Upper lobe of left lung (tissue), 6 donors: Measurements from ENCODE around the gene MAGI2. TPM values are rescaled to one million over a fixed set of nuclear protein-coding genes. Genes with fewer than 3 reads are reported as not detected.

ENCODE experiments used
- ATAC-seq, 2 donors: fragments of 200-7000 bp; cut with Tn5 transposase; one replicate each; pipeline ENCODE4 v1.9.1; 2022; ENCODE audit warnings: mild to moderate bottlenecking in 2 of 2, moderate library complexity in 2 of 2; ENCODE audit not compliant: low FRiP score in 2 of 2
- DNase-seq, 2 donors: peaks; one replicate each; pipeline ENCODE4 v3.0.0-alpha.2; 2019 to 2020
- H3K27ac ChIP-seq, 4 donors: fragments of 200-600 bp; sonication (generic); one replicate each; pipeline ENCODE4 v1.5.1; 2016 to 2019
- H3K27me3 ChIP-seq, 4 donors: fragments of 200-600 bp; sonication (generic); one replicate each; pipeline ENCODE4 v1.5.1; 2017 to 2019
- H3K36me3 ChIP-seq, 4 donors: fragments of 200-600 bp; sonication (generic); one replicate each; pipeline ENCODE4 v1.5.1; 2016 to 2019
- H3K4me1 ChIP-seq, 4 donors: fragments of 200-600 bp; sonication (generic); one replicate each; pipeline ENCODE4 v1.5.1; 2018 to 2019
- H3K4me3 ChIP-seq, 4 donors: fragments of 200-600 bp; sonication (generic); one replicate each; pipeline ENCODE4 v1.5.1; 2017 to 2019; ENCODE audit warnings: mild to moderate bottlenecking in 2 of 4, moderate library complexity in 1 of 4
- H3K9me3 ChIP-seq, 4 donors: fragments of 200-600 bp; sonication (generic); one replicate each; pipeline ENCODE4 v1.5.1; 2018 to 2019
- EP300 ChIP-seq, 4 donors: sonication (generic); formaldehyde crosslinking; IDR thresholded peaks; one replicate each; pipeline ENCODE4 v1.5.1; 2017; ENCODE audit warnings: antibody characterized with exemption in 4 of 4, control low read depth in 2 of 4
- POLR2A ChIP-seq, 4 donors: fragments of 450-650 bp; IDR thresholded peaks; one replicate each; pipeline ENCODE4 v1.5.1; 2016 to 2017; ENCODE audit warnings: antibody characterized with exemption in 4 of 4, mild to moderate bottlenecking in 2 of 4
- POLR2AphosphoS5 ChIP-seq, 2 donors: sonication (generic); formaldehyde crosslinking; IDR thresholded peaks; one replicate each; pipeline ENCODE4 v1.5.1; 2017; ENCODE audit warnings: antibody characterized with exemption in 2 of 2
- WGBS, 2 donors: methylation state at CpG; one replicate each; pipeline ENCODE4 v1.1.5; 2017 to 2018; 5-methylcytosine and 5-hydroxymethylcytosine counted together
- total RNA-seq, 6 donors: library from RNA; depleted of rRNA in 4 of 6; stranded (reverse); fragments of >200 nt in 4 of 6; gene quantifications; one replicate each; pipeline versions ENCODE4 v1.1.0 to v1.2.1, GENCODE V29; 2016 to 2021
- TF ChIP-seq, protein P1 (sequence below), 6 experiments: fragments of 450-650 bp in 4 of 6; fragments of 200-600 bp in 2 of 6; sonication (generic) in 2 of 6; IDR thresholded peaks; one replicate each; pipeline ENCODE4 v1.5.1; 2016 to 2019; ENCODE audit warnings: antibody characterized with exemption in 6 of 6
- donor health status: DM: no; HTN: no; CAD: no; lungs with moderate emphysema.
- donor health status: DM: no; HTN: yes; CAD: no; lungs with severe emphysema.

Gene MAGI2
- total RNA-seq, 6 donors from 2014 or later, result 7.9 to 84.9 (median 11.8) TPM

GRCh38 chr7:78712111-78712510, 741.4 kb downstream of the MAGI2 start:
- Histone ChIP-seq H3K27me3 (no peaks in the 10 kb centered on the region), H3K36me3 (no peaks in the 10 kb centered on the region), H3K4me1 (no peaks in the 10 kb centered on the region), H3K9me3 (no peaks in the 10 kb centered on the region), H3K27ac (no peak overlapping the region), H3K4me3 (no peak overlapping the region)
- TF ChIP-seq EP300 (IDR thresholded peaks at IDR 0.05) (no peak), POLR2A (IDR thresholded peaks at IDR 0.05) (no peak), POLR2AphosphoS5 (IDR thresholded peaks at IDR 0.05) (no peak)
- TF ChIP-seq, protein P1, sequence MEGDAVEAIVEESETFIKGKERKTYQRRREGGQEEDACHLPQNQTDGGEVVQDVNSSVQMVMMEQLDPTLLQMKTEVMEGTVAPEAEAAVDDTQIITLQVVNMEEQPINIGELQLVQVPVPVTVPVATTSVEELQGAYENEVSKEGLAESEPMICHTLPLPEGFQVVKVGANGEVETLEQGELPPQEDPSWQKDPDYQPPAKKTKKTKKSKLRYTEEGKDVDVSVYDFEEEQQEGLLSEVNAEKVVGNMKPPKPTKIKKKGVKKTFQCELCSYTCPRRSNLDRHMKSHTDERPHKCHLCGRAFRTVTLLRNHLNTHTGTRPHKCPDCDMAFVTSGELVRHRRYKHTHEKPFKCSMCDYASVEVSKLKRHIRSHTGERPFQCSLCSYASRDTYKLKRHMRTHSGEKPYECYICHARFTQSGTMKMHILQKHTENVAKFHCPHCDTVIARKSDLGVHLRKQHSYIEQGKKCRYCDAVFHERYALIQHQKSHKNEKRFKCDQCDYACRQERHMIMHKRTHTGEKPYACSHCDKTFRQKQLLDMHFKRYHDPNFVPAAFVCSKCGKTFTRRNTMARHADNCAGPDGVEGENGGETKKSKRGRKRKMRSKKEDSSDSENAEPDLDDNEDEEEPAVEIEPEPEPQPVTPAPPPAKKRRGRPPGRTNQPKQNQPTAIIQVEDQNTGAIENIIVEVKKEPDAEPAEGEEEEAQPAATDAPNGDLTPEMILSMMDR (IDR thresholded peaks at IDR 0.05), result no peak
- DNase-seq (no peak), ATAC-seq (no peak)
- WGBS, 2 donors, result 90 to 95% methylated on average over 3 of the region's 3 CpGs

GRCh38 chr7:78709658-78710057, 743.8 kb downstream of the MAGI2 start:
- Histone ChIP-seq H3K4me3 (no peak overlapping the region), H3K9me3 (no peaks in the 10 kb centered on the region), H3K4me1 (no peaks in the 10 kb centered on the region), H3K27ac (no peak overlapping the region), H3K36me3 (no peaks in the 10 kb centered on the region), H3K27me3 (no peaks in the 10 kb centered on the region)
- TF ChIP-seq EP300 (IDR thresholded peaks at IDR 0.05) (no peak), POLR2A (IDR thresholded peaks at IDR 0.05) (no peak), POLR2AphosphoS5 (IDR thresholded peaks at IDR 0.05) (no peak)
- TF ChIP-seq, protein P1 (IDR thresholded peaks at IDR 0.05), result no peak
- WGBS, 2 donors, result 96 to 100% methylated on average over 1 of the region's 1 CpG
- DNase-seq, result no peak
- ATAC-seq, result no peak

DNA sequence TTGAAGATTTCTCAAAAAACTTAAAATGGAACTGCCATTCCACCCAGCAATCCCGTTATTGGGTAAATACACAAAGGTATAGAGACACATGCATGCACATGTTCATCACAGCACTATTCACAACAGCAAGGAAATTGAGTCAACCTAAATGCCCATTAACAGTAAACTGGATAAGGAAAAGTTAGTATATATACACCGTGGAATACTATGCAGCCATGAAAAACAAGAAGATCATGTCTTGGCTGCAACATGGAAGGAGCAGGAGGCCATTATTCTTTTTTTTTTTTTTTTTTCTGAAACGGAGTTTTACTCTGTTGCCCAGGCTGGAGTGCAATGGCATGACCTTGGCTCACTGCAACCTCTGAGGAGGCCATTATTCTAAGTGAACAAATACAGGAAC, 749.0 kb downstream of the MAGI2 start:
- no peak for ATAC-seq
- H3K27ac ChIP-seq, result no peak overlapping the region
- TF ChIP-seq, protein P1 (IDR thresholded peaks at IDR 0.05), result no peak
- TF ChIP-seq POLR2AphosphoS5 (IDR thresholded peaks at IDR 0.05), result no peak
- TF ChIP-seq EP300 (IDR thresholded peaks at IDR 0.05), result no peak
- DNase-seq, result no peak
- H3K27me3 ChIP-seq, result no peaks in the 10 kb centered on the region
- H3K9me3 ChIP-seq, result no peaks in the 10 kb centered on the region
- H3K4me3 ChIP-seq, result no peak overlapping the region
- no peaks in the 10 kb centered on the region for H3K4me1 ChIP-seq
- WGBS, 2 donors, result 88% methylated on average over 3 of the region's 3 CpGs
- no peaks in the 10 kb centered on the region for H3K36me3 ChIP-seq

DNA sequence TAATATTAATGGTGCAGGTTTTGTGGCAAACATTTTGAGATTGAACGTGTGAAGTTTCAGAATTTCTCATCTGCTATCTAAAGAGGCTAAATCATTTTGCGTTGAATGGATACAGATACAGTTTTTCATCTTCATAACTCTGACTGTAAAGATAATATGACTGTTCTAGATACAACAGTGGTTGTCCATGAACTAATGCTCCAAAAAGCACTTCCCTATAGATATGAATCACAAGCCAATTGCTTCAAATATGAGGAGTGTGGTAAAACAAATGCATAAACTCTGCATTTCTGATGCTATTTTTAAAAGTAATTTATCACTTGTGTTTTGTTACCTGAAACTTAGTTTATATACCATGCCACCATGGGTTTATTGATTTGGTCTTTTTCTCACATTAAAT, 750.1 kb downstream of the MAGI2 start:
- H3K27me3 ChIP-seq, result no peaks in the 10 kb centered on the region
- 90 to 91% methylated on average over 2 of the region's 2 CpGs for WGBS, 2 donors
- TF ChIP-seq, protein P1 (IDR thresholded peaks at IDR 0.05), result no peak
- TF ChIP-seq POLR2A (IDR thresholded peaks at IDR 0.05) (no peak), POLR2AphosphoS5 (IDR thresholded peaks at IDR 0.05) (no peak)
- H3K4me3 ChIP-seq, result no peak overlapping the region
- DNase-seq (no peak), ATAC-seq (no peak)
- H3K27ac ChIP-seq, result no peak overlapping the region
- no peaks in the 10 kb centered on the region for H3K36me3 ChIP-seq
- H3K4me1 ChIP-seq, result no peaks in the 10 kb centered on the region
- no peaks in the 10 kb centered on the region for H3K9me3 ChIP-seq

DNA sequence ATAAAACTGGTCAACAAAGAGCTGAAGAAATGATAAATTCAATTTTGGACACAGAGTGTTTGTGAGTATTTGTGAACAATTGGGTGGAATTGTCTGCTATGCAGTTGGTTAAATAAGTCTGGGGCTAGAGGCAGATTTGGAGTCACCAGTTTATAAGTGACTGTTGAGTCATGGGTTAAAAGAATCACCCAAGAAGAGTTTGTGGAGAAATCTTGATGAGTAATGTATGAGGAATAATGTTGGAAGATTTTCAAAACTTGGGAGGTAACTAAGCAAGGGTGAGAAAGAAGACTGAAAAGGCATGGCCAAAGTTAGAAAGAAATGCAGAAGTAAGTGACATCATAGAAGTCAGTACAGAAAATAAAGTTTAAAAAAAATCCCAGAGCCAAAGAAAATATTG, 750.7 kb downstream of the MAGI2 start:
- TF ChIP-seq POLR2A (IDR thresholded peaks at IDR 0.05), result no peak
- TF ChIP-seq, protein P1 (IDR thresholded peaks at IDR 0.05), result no peak
- no peak for TF ChIP-seq EP300 (IDR thresholded peaks at IDR 0.05)
- no peak for TF ChIP-seq POLR2AphosphoS5 (IDR thresholded peaks at IDR 0.05)
- Histone ChIP-seq H3K4me3 (no peak overlapping the region), H3K36me3 (no peaks in the 10 kb centered on the region), H3K9me3 (no peaks in the 10 kb centered on the region), H3K27ac (no peak overlapping the region), H3K4me1 (no peaks in the 10 kb centered on the region), H3K27me3 (no peaks in the 10 kb centered on the region)
- ATAC-seq (peak in 1 of 2 donors; percentile 68), DNase-seq (no peak)
